HepG2 (cell line): ENCODE measurements around the gene TNN. TPM values are rescaled to one million over a fixed set of nuclear protein-coding genes. Genes with fewer than 3 reads are reported as not detected.

ENCODE experiments used
- ATAC-seq: fragments of 200-7000 bp; cut with Tn5 transposase; 3 replicates; pipeline ENCODE4 v1.9.1; 2020; ENCODE audit warnings: mild to moderate bottlenecking, moderate library complexity
- BruUV-seq: library from RNA; stranded (reverse); fragments of 400-500 nt; replicated peaks from 2 replicates; lab custom pipeline; 2021; lab: Mats Ljungman, UMichigan
- CTCF ChIA-PET: fragments of 300-600 bp; formaldehyde crosslinking; extraction: SDS; loops from one replicate; lab custom pipeline; 2021; ENCODE audit warnings: low total read pairs, inconsistent platforms, low intra/inter-chr PET ratio; lab: Yijun Ruan, JAX
- POLR2A ChIA-PET: fragments of 350-600 bp; sonication (Branson Sonifier 250); formaldehyde crosslinking; loops from one replicate; lab custom pipeline; 2020; ENCODE audit warnings: antibody characterized with exemption, inconsistent platforms; lab: Yijun Ruan, JAX
- DNase-seq: peaks from one replicate; pipeline ENCODE4 v3.0.0-alpha.2; 2015; ENCODE audit warnings: low spot score
- FAIRE-seq: peaks from 3 replicates; lab custom pipeline; 2011; peaks lifted over from hg19 to GRCh38; lab: Jason Lieb, UNC
- H2AFZ ChIP-seq: one replicate; pipeline ENCODE4 v1.6.1; 2011; ENCODE audit warnings: low read length, inconsistent platforms
- H3K27ac ChIP-seq: fragments of 300-600 bp; 3 replicates; pipeline ENCODE4 v1.8.0; 2011; ENCODE audit warnings: mixed run types, mild to moderate bottlenecking, mixed read lengths, low read length, inconsistent platforms; ENCODE audit not compliant: insufficient read depth; ENCODE audit errors: extremely low read length
- H3K27me3 ChIP-seq, 2 experiments: fragments of 200-600 bp in 1 of 2; 2 replicates in 1 of 2; 3 replicates in 1 of 2; pipeline versions ENCODE4 v1.6.0 to v1.8.0; 2011; ENCODE audit warnings: low read length in 2 of 2, mild to moderate bottlenecking in 2 of 2, moderate library complexity in 2 of 2, inconsistent platforms in 1 of 2; ENCODE audit not compliant: insufficient read depth in 2 of 2, control insufficient read depth in 1 of 2
- H3K36me3 ChIP-seq, 2 experiments: fragments of 200-600 bp in 1 of 2; replicated peaks in 1 of 2; 2 replicates in 1 of 2; 3 replicates in 1 of 2; pipeline versions ENCODE4 v1.5.1 to v1.8.0; 2011; ENCODE audit warnings: low read length in 2 of 2, inconsistent platforms in 1 of 2; ENCODE audit not compliant: insufficient read depth in 2 of 2, control insufficient read depth in 1 of 2
- H3K4me1 ChIP-seq: 2 replicates; pipeline ENCODE4 v1.5.1; 2012; ENCODE audit warnings: low read length, inconsistent platforms; ENCODE audit not compliant: insufficient read depth
- H3K4me2 ChIP-seq: 2 replicates; pipeline ENCODE4 v1.6.0; 2011; ENCODE audit warnings: low read depth, low read length, inconsistent platforms
- H3K4me3 ChIP-seq, 3 experiments: fragments of 200-600 bp in 1 of 3; sonication (generic), shearing (Covaris generic) in 1 of 3; replicated peaks in 1 of 3; 2 replicates each; pipeline ENCODE4 v1.5.1; 2011 to 2016; ENCODE audit warnings: low read length in 3 of 3, inconsistent platforms in 2 of 3, low read depth in 2 of 3, mild to moderate bottlenecking in 2 of 3, control low read depth in 1 of 3, mixed read lengths in 1 of 3; ENCODE audit not compliant: insufficient read depth in 1 of 3
- H3K79me2 ChIP-seq: one replicate; pipeline ENCODE4 v1.6.1; 2011; ENCODE audit warnings: low read length, inconsistent platforms; ENCODE audit not compliant: insufficient read depth
- H3K9ac ChIP-seq: 2 replicates; pipeline ENCODE4 v1.6.0; 2011; ENCODE audit warnings: mild to moderate bottlenecking, low read depth, low read length, inconsistent platforms; ENCODE audit not compliant: insufficient read depth
- H3K9me3 ChIP-seq: 2 replicates; pipeline ENCODE4 v1.5.1; 2012; ENCODE audit warnings: mild to moderate bottlenecking, low read length
- H4K20me1 ChIP-seq: 2 replicates; pipeline ENCODE4 v1.6.0; 2011; ENCODE audit warnings: inconsistent platforms, mild to moderate bottlenecking, low read length, moderate library complexity; ENCODE audit not compliant: insufficient read depth
- CREB1 ChIP-seq, 2 experiments: fragments of 450-650 bp in 1 of 2; IDR thresholded peaks; 2 replicates each; pipeline ENCODE4 v1.6.1; 2016 to 2017; ENCODE audit warnings: control low read depth in 1 of 2, mild to moderate bottlenecking in 1 of 2, missing compliant biosample characterization in 1 of 2, missing genetic modification characterization in 1 of 2
- DNMT1 ChIP-seq: sonication (generic); formaldehyde crosslinking; IDR thresholded peaks from 2 replicates; pipeline ENCODE4 v1.5.1; 2020; ENCODE audit warnings: mild to moderate bottlenecking, missing genetic modification reagents
- IKZF4 ChIP-seq: sonication (generic); formaldehyde crosslinking; IDR thresholded peaks from 2 replicates; pipeline ENCODE4 v1.5.1; 2020; ENCODE audit warnings: borderline replicate concordance, mild to moderate bottlenecking, low read depth, missing genetic modification reagents; ENCODE audit errors: not compliant biosample characterization
- SMARCC2 ChIP-seq: fragments of 450-650 bp; IDR thresholded peaks from 2 replicates; pipeline ENCODE4 v1.6.1; 2017; ENCODE audit warnings: antibody characterized with exemption, mild to moderate bottlenecking
- ZNF318 ChIP-seq: sonication (generic); formaldehyde crosslinking; IDR thresholded peaks from 2 replicates; pipeline ENCODE4 v1.4.0; 2020; ENCODE audit warnings: mild to moderate bottlenecking, missing genetic modification reagents
- ZNF441 ChIP-seq: sonication (generic); formaldehyde crosslinking; IDR thresholded peaks from 2 replicates; pipeline ENCODE4 v1.7.0; 2021; ENCODE audit warnings: missing genetic modification reagents, borderline replicate concordance
- ZNF605 ChIP-seq: sonication (generic); formaldehyde crosslinking; IDR thresholded peaks from 2 replicates; pipeline ENCODE4 v1.8.0; 2022; ENCODE audit warnings: mild to moderate bottlenecking, missing genetic modification reagents
- ZNF609 ChIP-seq: sonication (generic); formaldehyde crosslinking; IDR thresholded peaks from 2 replicates; pipeline ENCODE4 v1.4.0; 2020; ENCODE audit warnings: mild to moderate bottlenecking, missing genetic modification reagents, borderline replicate concordance
- WGBS: methylation state at CpG from one replicate; pipeline ENCODE4 v1.1.6; 2017; ENCODE audit warnings: low lambda C conversion rate; 5-methylcytosine and 5-hydroxymethylcytosine counted together
- in situ Hi-C: cut with HindIII; loops from 2 replicates; pipeline ENCODE4 v1.10.0; 2017; ENCODE audit warnings: low pct_unique_long_range_greater_than_20kb; ENCODE audit not compliant: extremely low pct_ligation_motif_present
- intact Hi-C: fragments of 100-400 bp; cut with micrococcal nuclease; formaldehyde crosslinking; loops from one replicate; pipeline ENCODE4 v1.10.0; 2022; ENCODE audit not compliant: unreplicated experiment
- polyA plus RNA-seq, 8 experiments: library from polyadenylated mRNA; depleted of rRNA in 3 of 8; stranded (reverse) in 7 of 8; unstranded in 1 of 8; fragments of >200 nt; fragmentation: Illumina TruSeq in 4 of 8; extraction: Trizol in 4 of 8; gene quantifications; 2 replicates each; pipeline versions ENCODE4 v1.2.1 to v1.2.3, GENCODE V29; 2011 to 2016; ENCODE audit warnings: low read depth in 4 of 8, missing spikeins in 1 of 8, mixed read lengths in 1 of 8; ENCODE audit not compliant: insufficient read depth in 1 of 8
- total RNA-seq, 5 experiments: library from RNA; depleted of rRNA; stranded (reverse); fragments of >200 nt; fragmentation: Illumina TruSeq; extraction: Trizol; gene quantifications; 2 replicates each; pipeline ENCODE4 v1.2.3, GENCODE V29; 2016; ENCODE audit warnings: low read depth in 1 of 5

Gene TNN
- total and polyA plus RNA-seq, 2 of the 13 experiments (the other 11 are each of a cell fraction or from before 2014, with no cell fraction given): not detected

- Histone ChIP-seq H3K9me3 (no peaks in the 10 kb centered on the region), H4K20me1 (no peaks in the 10 kb centered on the region), H3K4me3 (no peak overlapping the region), H3K27ac (no peak overlapping the region), H3K36me3 (no peaks in the 10 kb centered on the region), H2AFZ (no peak overlapping the region), H3K27me3 (no peaks in the 10 kb centered on the region; a peak in 1 of 5 replicates), H3K79me2 (no peaks in the 10 kb centered on the region), H3K4me2 (no peak overlapping the region), H3K4me1 (peaks cover 14% of the 10 kb centered on the region), H3K9ac (no peak overlapping the region)
- WGBS: 14% methylated on average over 7 of the region's 7 CpGs
- TF ChIP-seq ZNF605: no peak
- no peak for TF ChIP-seq IKZF4 (CRISPR knock-in tag)
- TF ChIP-seq CREB1 (IDR thresholded peaks at IDR 0.05): no peak
- no peak for TF ChIP-seq CREB1 (CRISPR knock-in tag; IDR thresholded peaks at IDR 0.05)
- no peak for TF ChIP-seq ZNF441 (CRISPR knock-in tag)
- no peak for TF ChIP-seq DNMT1 (CRISPR knock-in tag)
- no peak for TF ChIP-seq SMARCC2
- TF ChIP-seq ZNF318 (CRISPR knock-in tag): no peak
- no peak for TF ChIP-seq ZNF609
- BruUV-seq: no TSS peak
- FAIRE-seq (no peak), ATAC-seq (no peak), DNase-seq (no peak)
- in situ Hi-C loops: no loop called here
- intact Hi-C loops: no loop called here
- POLR2A ChIA-PET: no interaction called here
- CTCF ChIA-PET: no interaction called here
Observed at GRCh38 chr1:175037416-175037815, 30.2 kb upstream of the TNN start.
